ENCODE results near the gene BST1. TPM values are rescaled to one million over a fixed set of nuclear protein-coding genes. Genes with fewer than 3 reads are reported as not detected.

BST1 gene
- total RNA-seq, 1 experiment from 2014 or later = 1.4 TPM

DNA sequence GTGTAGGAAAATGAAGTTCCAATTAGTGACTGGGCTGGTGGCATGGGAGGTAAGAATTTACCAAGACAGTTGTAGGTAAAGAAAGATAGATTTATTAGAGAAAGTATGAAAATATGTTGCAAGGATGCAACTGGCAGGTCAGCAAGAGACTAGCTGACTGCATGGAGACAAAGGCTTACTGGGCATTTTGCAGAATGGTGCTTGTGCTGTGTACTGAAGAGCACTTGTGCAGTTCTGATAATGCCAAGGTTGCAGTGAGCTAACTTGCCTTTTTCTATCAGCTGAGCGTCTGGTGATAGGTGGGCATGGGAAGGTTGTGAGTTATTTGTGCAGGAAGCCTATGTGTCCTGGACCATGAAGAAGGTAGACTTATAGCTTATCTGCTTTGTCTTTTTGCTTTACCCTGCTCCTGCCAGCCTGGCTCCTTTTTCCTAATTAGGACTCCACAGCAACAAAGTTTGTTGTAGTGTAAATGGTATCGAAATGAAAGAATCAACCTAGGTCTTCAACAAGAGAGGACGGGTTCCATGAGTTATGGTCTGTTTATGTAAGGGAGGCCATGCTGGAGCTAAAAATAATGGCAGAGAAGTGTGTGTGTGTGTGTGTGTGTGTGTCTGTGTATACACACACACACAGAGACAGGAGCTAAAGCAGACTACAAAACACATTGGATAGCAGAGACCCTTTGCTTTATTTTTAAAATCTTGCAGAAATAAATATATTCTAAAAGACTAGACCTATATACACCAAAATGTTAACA lies 15.0 kb downstream of the BST1 start (continued):
- TF ChIP-seq ATF6 (CRISPR knock-in tag; IDR thresholded peaks at IDR 0.05) (no peak), IRF1 (CRISPR knock-in tag; IDR thresholded peaks at IDR 0.05) (no peak), ZNF671 (CRISPR knock-in tag; IDR thresholded peaks at IDR 0.05) (no peak), NFE2L1 (CRISPR knock-in tag; IDR thresholded peaks at IDR 0.05) (no peak), ETV6 (CRISPR knock-in tag; IDR thresholded peaks at IDR 0.05) (no peak), CREB1 (CRISPR knock-in tag; IDR thresholded peaks at IDR 0.05) (no peak)

DNA sequence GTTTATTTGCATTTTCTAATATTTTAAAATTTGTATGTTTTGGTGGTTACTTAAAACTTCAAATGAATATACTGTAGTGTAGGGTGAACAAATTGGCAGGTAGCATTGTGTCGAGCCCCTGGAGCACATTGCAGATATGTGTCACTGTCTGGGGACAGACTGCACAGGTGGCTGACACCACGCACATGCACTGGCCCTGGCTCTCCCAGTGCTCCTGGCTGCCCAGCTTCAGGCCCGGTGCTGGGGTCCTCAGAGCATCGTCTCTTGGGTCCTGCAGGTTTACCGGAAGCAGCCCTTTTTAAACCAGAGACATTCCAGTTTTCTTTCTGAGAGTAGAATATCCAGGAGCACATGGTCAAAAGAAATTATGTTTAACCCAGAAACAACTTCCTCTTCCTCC lies 15.6 kb downstream of the BST1 start:
- H3K4me3 Mint-ChIP-seq = no peak overlapping the region
- no peaks in the 10 kb centered on the region for H3K27me3 Mint-ChIP-seq (ENCODE audit: low read depth)
- no peak for ATAC-seq
- POLR2A ChIA-PET = no interaction called here
- H3K27ac Mint-ChIP-seq = no peak overlapping the region
- no peaks in the 10 kb centered on the region for H3K36me3 Mint-ChIP-seq
- peaks cover 7% of the 10 kb centered on the region for H3K4me1 Mint-ChIP-seq
- no peaks in the 10 kb centered on the region; the same call in 1 of the 2 replicates for H3K9me3 Mint-ChIP-seq
- no peak for DNase-seq (ENCODE audit: low spot score)
- CTCF ChIA-PET = interaction anchor here (1.4 kb wide), 1 partner anchor 19 kb away, joined by 5 read pairs; no protein-coding TSS in a partner anchor
- TF ChIP-seq NFYB (CRISPR knock-in tag; conservative IDR thresholded peaks at IDR 0.05; ENCODE audit: low read depth) (no peak), GRHL2 (CRISPR knock-in tag; IDR thresholded peaks at IDR 0.05; ENCODE audit: insufficient replicate concordance, severe bottlenecking) (no peak), ATF1 (CRISPR knock-in tag; IDR thresholded peaks at IDR 0.05) (no peak), ERG (CRISPR knock-in tag; IDR thresholded peaks at IDR 0.05) (no peak), MAX (CRISPR knock-in tag; IDR thresholded peaks at IDR 0.05) (no peak), ZBTB21 (CRISPR knock-in tag; IDR thresholded peaks at IDR 0.05; ENCODE audit: borderline replicate concordance) (no peak), ZNF263 (CRISPR knock-in tag; IDR thresholded peaks at IDR 0.05; ENCODE audit: low read depth) (no peak), ESRRA (CRISPR knock-in tag; IDR thresholded peaks at IDR 0.05; ENCODE audit: borderline replicate concordance) (no peak), RELA (CRISPR knock-in tag; IDR thresholded peaks at IDR 0.05; ENCODE audit: borderline replicate concordance) (no peak), TP53 (CRISPR knock-in tag; IDR thresholded peaks at IDR 0.05) (no peak), ELF4 (CRISPR knock-in tag; IDR thresholded peaks at IDR 0.05; ENCODE audit: low read depth) (no peak), CBFB (CRISPR knock-in tag; IDR thresholded peaks at IDR 0.05; ENCODE audit: low read depth) (no peak), EMX1 (CRISPR knock-in tag; IDR thresholded peaks at IDR 0.05) (no peak), USF2 (CRISPR knock-in tag; IDR thresholded peaks at IDR 0.05) (no peak), TCF7 (CRISPR knock-in tag; IDR thresholded peaks at IDR 0.05; ENCODE audit: low read depth) (no peak)
- TF ChIP-seq, protein P1, sequence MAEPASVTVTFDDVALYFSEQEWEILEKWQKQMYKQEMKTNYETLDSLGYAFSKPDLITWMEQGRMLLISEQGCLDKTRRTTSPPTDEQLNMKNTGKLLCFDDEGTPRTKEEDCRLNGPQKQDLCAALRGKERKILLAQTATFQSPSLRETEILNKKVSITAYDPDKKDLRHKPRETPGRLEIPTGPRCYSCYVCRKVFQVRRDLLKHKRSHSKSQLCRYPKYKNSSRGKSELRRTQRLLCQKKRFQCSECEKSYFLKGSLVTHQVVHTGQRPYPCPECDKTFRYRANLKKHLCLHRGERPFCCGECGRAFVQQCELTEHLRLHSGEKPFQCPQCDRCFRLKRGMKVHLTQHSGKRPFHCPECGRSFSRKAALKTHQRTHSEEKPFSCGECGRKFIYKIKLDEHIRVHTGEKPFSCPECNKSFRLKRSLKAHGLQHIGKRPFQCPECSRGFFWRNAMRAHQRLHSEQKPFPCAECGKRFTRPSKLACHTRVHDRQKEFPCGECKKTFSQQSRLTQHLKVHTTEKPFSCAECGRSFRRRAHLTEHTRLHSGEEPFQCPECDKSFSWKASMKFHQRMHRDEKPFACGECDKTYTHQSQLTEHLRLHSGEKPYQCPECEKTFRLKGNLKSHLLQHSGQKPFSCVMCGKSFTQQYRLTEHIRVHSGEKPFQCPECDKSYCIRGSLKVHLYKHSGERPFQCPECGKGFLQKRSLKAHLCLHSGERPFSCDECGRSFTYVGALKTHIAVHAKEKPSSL (CRISPR knock-in tag; conservative IDR thresholded peaks at IDR 0.05) = no peak
- TF ChIP-seq, protein P2, sequence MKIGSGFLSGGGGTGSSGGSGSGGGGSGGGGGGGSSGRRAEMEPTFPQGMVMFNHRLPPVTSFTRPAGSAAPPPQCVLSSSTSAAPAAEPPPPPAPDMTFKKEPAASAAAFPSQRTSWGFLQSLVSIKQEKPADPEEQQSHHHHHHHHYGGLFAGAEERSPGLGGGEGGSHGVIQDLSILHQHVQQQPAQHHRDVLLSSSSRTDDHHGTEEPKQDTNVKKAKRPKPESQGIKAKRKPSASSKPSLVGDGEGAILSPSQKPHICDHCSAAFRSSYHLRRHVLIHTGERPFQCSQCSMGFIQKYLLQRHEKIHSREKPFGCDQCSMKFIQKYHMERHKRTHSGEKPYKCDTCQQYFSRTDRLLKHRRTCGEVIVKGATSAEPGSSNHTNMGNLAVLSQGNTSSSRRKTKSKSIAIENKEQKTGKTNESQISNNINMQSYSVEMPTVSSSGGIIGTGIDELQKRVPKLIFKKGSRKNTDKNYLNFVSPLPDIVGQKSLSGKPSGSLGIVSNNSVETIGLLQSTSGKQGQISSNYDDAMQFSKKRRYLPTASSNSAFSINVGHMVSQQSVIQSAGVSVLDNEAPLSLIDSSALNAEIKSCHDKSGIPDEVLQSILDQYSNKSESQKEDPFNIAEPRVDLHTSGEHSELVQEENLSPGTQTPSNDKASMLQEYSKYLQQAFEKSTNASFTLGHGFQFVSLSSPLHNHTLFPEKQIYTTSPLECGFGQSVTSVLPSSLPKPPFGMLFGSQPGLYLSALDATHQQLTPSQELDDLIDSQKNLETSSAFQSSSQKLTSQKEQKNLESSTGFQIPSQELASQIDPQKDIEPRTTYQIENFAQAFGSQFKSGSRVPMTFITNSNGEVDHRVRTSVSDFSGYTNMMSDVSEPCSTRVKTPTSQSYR (CRISPR knock-in tag; IDR thresholded peaks at IDR 0.05) = no peak
- TF ChIP-seq, protein P3, sequence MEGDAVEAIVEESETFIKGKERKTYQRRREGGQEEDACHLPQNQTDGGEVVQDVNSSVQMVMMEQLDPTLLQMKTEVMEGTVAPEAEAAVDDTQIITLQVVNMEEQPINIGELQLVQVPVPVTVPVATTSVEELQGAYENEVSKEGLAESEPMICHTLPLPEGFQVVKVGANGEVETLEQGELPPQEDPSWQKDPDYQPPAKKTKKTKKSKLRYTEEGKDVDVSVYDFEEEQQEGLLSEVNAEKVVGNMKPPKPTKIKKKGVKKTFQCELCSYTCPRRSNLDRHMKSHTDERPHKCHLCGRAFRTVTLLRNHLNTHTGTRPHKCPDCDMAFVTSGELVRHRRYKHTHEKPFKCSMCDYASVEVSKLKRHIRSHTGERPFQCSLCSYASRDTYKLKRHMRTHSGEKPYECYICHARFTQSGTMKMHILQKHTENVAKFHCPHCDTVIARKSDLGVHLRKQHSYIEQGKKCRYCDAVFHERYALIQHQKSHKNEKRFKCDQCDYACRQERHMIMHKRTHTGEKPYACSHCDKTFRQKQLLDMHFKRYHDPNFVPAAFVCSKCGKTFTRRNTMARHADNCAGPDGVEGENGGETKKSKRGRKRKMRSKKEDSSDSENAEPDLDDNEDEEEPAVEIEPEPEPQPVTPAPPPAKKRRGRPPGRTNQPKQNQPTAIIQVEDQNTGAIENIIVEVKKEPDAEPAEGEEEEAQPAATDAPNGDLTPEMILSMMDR (IDR thresholded peaks at IDR 0.05) = no peak

Measured in WTC11 (cell line).